Activated effector memory CD4-positive, alpha-beta T cell treated with anti-CD3 and anti-CD28 coated beads, Interleukin-2, amount 50 U/mL, for 16 hours (primary cell): ENCODE data around the gene OR6V1.
"Not testable (repeated sequence)": the region's sequence is repeated elsewhere in the genome, so short reads cannot be mapped to it uniquely, and the experiment has no call there.

Source experiments
- DNase-seq: peaks from one replicate; pipeline ENCODE4 v3.0.0-alpha.2; 2020

Gene OR6V1

DNA sequence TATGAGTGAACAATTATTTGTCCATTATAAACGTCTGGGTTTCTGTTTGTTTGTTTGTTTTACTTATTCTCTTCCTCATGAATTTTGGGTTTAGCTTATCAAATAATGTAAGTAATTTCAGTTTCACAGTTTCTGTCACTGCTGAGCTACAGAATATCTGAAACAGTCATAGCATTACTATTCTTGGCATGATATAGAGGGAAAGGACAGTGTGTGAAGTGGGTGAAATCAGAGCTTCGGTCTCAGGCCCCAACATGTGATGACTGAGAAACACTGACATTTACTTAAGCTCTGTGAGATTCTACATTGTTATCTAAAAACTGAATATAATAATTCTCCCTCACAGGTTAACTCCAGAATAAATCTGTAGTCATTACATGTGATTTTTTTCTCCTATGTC is 8.8 kb upstream of the OR6V1 start:
- no peak for DNase-seq

DNA sequence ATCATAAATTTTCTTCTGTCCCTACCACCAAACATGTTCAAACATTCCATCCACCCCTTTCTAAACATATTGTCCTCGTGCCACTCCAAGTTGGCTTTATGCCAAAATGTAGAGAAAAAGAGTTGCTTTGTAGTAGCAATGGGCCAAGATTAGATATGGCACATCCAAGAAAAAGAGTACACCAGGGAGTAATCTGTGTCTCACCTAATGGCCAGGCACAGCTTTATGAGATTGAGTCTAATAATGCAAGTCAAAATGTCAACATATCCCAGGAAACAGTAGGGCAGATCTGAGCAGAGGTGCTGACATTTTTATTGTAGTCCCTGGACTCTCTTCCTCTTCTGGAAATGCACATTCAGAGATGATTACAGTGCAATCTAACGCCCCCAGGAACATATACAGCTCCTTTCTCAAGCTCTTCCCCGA is 5.7 kb upstream of the OR6V1 start:
- DNase-seq: no peak

DNA sequence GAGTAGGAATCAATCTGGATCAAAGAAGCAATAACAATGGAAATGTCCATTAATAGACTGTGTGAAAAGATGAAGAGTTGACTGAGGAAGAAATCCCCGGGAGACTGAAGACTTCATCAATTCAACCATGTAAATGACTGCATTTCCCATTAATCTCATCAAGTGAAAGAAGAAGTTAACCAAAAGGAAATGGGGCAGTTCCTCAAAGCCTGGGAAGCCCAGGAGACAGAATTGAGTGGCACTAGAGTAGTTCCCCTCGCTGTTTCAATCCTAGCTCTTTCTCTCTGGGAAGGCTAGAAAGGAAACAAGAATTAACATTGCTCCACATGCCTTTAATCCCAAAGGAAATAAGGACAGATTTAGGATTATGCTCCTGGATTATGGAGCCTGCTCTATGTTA is 4.8 kb upstream of the OR6V1 start:
- no peak for DNase-seq

DNA sequence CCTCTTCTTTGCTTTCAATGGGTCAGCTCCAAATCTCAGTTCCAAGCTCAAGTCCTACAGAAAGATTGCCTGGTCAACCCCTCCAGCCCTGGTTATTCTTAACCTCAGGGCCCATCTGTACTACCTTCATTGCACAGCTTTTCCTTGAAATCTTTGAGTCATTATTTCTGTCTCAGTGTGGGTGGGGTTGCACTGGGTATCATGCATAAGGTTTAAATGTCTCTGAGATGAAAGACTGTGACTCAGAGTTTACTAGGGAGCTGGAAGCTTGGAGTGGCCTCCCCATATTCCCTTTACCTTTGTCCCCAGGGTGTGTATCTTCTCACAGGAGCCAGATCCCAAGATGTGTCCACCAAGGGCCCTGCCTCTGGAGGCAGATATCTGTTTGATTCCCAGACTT is 3.3 kb upstream of the OR6V1 start:
- DNase-seq: no peak

DNA sequence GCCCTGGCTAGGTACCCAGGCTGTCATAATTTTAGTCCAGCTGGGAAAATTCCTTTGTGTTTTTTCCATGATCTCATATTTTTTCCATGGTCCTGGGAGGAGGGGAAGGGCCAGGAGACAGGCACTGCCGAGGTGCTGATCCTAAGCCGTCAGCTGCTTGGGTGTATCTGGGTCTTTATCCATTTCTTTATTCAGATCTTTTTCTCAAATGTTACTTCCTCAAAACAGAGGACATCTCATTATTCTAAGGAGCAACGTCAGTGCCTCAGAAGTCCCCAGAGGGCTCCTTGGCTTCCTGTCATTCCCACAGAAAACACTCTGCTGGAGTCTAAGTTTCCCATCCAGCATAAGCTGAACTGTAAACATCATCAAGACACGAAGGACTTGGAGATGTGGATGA is 2.8 kb upstream of the OR6V1 start:
- DNase-seq: no peak

DNA sequence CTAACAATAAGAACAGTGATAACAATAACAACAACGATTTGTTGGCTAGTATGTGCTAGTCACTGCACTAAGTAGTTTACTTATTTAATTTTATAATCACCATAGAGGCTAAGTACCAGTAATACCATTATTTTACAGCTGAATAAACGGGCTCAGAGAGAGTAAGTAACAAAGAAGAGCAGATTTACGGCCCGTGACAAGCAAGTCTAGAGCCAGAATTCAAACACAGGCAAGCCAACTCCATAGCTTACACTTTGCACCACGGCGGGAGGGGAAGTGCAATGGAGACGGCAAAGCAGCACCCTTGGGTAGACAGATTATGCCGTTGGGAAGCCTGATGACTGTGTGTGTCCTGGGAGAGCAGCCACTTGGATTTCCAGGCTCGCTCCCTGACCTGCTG is 1.2 kb upstream of the OR6V1 start:
- DNase-seq: no peak

DNA sequence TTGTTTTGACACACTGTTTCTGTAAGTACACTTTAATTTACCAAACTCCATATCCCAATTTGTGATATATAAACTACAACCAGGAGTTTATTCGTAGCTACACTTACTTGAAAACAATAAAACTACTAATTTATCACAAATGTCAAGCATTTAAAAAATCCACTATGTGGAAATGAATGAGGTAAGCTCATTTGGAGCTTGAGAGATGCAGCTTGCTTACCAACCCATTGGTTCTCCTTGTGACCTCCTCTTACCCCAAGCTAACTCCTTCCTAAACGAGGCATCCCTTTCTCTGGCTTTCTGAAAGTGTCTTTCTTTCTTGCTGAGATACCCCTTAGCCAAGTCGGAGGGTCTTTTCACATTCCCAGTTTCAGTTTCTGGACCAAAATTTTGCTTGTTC is 2.5 kb downstream of the OR6V1 start:
- no peak for DNase-seq

DNA sequence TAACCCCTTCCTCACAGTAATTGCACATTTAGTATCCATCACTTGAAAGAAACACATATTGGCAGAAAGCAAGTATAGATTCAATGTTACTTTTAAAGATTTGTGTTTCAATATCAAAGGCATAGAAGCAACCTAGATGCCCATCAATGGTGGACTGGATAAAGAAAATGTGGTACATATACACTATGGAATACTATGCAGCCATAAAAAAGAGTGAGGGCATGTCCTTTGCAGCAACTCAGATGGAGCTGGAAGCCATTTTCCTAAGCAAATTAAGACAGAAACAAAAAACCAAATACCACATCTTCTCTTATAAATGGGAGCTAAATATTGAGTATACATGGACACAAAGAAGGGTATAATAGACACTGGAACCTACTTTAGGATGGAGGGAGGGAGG is 3.6 kb downstream of the OR6V1 start:
- no peak for DNase-seq

DNA sequence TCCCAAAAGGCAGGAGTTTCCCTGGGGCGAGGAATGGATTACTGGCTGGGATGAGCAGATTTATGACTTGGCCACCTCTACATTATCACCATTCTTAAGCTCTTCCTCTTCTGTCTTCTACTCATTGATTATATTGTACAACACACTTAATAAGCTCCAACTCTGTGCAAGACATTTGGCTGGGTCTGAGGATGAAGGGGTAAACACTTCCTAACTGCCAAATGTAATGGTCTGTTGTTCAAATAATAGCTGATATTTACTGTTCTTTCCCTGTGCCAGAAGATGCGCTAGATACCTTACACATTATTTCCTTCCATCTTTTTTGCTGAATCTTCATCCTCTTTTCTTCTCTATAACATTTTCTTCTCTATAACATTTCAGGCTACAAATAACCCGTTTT is 11.6 kb downstream of the OR6V1 start:
- no peak for DNase-seq

DNA sequence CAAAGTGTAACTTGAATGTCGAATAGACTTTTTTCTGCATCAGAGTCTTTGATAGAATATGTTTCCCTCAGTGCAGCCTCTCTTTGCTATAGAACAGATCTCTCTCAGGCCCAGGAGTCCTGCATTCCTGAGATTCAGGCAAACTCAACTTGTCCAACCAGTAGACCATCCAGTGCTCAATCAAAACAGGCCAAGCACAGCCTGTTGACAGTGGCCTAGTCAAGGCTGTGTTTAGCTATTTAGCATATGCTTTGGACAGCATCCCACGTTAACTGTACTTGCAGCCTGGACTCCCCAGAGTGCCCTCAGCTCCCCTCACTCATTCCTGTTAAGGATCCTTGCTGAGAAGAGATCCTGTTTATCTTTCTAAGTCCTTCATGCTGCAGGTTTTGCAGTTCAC is 16.3 kb downstream of the OR6V1 start:
- DNase-seq: no peak

DNA sequence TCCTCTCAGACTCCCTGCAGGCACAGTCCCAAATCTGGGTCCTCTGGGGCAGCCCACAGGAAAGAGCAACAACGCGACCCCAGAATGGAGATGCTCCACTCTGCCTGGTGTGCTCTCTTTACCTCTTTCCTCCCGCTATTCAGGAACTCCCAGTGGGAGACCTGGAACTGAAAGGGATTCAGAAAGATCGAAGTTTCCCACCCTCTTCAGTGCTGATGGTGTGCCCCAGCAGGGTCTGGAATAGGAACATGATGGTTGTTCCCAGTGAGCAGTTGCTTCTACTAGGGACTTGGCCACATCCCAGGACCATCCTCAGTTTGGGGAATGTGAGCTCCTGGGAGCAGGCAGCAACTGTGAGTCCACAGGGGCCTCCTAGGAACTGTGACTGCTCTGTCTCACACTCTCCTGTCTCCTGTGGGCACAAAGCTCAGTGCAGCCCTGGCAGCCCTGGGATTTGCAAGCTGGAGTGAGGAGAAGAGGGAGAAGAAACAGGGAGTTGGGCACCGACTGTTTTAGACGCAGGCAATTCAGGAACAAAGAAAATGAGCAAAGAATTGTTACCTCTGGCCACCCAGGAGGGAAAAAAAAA is 17.9 kb downstream of the OR6V1 start:
- no peak for DNase-seq

DNA sequence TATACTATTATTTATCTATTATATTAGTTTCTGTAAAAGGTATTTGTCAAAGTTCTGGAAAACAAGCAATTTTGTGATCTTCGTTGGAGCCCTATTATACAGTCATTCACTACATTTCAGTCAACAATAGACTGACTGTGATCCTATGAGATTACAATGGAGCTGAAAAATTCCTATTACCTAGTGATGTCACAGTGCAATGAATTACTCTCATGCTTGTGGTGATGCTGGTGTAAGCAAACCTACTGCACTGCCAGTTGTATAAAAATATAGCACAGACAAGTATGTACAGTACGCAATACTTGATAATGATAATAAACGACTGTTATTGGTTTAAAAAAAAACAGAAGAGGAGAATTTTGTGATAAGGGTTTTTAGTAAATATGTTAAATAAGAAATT is 21.4 kb downstream of the OR6V1 start:
- no peak for DNase-seq

DNA sequence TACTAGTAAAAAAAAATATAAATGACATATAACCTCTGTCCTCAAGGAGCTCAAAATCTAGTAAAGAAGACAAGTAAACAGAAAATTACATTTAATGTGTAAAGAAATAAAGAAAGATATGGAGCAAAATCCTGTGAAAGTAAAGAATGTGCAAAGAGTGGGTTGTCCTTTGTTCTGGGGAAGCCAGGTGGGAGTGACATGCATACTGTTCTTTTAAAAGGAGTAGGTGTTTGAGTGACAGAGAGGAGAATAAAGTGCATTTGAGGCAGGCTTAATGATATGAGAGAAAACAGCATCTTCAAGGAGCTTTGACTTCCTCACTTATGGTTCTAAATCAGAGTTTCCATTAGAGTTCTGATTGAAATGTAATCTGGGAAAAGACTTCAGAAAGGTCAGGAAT is 22.0 kb downstream of the OR6V1 start:
- no peak for DNase-seq

DNA sequence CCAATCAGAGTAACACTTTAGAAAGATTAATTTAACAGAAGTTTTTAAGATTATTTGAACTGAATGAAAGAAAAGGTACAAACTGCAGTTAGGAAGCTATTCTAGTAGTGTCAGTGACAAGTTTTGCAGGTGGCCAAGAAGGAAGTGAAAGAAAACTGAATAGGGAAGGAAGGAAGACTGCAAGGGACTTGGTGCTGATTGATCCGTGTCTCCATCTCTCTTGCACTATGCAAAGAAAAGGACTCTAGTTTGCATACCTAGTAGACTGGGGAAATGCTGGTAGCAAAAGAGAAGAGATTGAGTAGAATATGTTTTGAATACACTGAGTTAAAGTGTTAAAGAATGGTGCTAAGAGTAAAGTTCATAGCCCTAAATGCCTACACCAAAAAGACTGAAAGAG is 33.0 kb downstream of the OR6V1 start:
- no peak for DNase-seq

DNA sequence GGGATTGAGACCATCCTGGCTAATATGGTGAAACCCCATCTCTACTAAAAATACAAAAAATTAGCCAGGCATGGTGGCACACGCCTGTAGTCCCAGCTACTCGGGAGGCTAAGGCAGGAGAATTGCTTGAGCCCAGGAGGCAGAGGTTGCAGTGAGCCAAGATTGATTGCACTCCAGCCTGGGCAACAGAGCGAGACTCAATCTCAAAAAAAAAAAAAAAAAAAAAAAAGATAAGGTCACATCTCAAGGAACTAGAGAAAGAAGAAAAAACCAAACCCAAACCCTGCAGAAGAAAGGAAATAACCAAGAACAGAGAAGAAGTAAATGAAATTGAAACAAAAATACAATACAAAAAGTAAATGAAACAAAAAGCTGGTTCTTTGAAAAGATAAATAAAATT is 33.5 kb downstream of the OR6V1 start:
- DNase-seq: not testable (repeated sequence)

DNA sequence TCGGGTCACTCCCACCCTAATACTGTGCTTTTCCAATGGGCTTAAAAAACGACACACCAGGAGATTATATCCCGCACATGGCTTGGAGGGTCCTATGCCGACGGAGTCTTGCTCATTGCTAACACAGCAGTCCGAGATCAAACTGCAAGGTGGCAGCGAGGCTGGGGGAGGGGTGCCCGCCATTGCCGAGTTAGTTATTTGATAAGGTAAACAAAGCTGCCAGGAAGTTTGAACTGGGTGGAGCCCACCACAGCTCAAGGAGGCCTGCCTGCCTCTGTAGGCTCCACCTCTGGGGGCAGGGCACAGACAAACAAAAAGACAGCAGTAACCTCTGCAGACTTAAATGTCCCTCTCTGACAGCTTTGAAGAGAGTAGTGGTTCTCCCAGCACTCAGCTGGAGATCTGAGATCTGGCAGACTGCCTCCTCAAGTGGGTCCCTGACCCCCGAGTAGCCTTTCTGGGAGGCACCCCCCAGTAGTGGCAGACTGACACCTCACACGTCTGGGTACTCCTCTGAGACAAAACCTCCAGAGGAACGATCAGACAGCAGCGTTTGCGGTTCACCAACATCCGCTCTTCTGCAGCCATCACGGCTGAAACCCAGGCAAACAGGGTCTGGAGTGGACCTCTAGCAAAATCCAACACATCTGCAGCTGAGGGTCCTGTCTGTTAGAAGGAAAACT is 36.5 kb downstream of the OR6V1 start:
- not testable (repeated sequence) for DNase-seq

DNA sequence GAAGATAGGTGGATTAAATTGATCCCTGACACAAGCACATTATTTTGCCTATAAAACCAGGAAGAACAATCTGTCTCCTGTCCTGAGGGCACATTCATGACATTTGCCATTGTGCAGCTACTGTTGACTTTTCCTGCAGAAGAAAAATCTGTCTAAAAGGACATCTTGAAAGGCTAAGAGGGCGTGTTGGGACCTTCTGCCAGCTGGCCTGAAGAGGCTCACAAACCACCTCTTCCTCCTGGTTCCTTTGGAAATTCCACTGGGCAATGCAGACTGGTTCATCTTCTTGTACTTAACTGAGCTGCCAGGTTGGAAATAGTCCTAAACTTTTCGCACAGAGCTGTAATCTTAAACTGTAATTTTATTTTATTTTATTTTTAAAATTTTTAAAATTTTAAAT is 44.0 kb downstream of the OR6V1 start:
- DNase-seq: no peak

DNA sequence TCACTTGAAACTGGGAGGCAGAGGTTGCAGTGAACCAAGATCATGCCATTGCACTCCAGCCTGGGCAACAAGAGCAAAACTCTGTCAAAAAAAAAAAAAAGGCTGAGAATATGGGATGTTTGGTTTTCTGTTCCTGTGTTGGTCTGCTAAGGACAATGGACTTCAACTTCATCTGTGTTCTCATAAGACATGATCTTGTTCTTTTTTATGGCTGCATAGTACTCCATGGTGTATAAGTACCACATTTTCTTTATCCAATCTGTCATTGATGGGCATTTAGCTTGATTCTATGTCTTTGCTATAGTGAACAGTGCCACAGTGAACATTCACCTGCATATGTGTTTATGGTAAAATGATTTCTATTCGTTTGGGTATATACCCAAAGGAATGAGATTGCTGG is 47.4 kb downstream of the OR6V1 start:
- not testable (repeated sequence) for DNase-seq
